Myocyte (in vitro differentiated cells): ENCODE data around the gene ZNF436. TPM values are rescaled to one million over a fixed set of nuclear protein-coding genes. Genes with fewer than 3 reads are reported as not detected.
A peak's percentile ranks its signal among the peaks of the same experiment; 100 is the strongest.

Source experiments
- DNase-seq: peaks from one replicate; pipeline ENCODE4 v3.0.0-alpha.2; 2012; ENCODE audit warnings: low read depth
- total RNA-seq: library from RNA; depleted of rRNA; stranded (reverse); fragments of >200 nt; gene quantifications from 2 replicates; pipeline ENCODE4 v1.2.3, GENCODE V29; 2014

ZNF436 gene
- total RNA-seq, 1 donor from 2014 or later = 17.3 TPM

- no peak for DNase-seq
Observed at GRCh38 chr1:23367451-23367790, 2.2 kb downstream of the ZNF436 start.

GRCh38 chr1:23366598-23366997, 3.0 kb downstream of the ZNF436 start:
- no peak for DNase-seq

- DNase-seq = no peak
Observed at GRCh38 chr1:23366146-23366545, 3.5 kb downstream of the ZNF436 start.

- DNase-seq = no peak
Observed at GRCh38 chr1:23362218-23362713, 7.4 kb downstream of the ZNF436 start.

- DNase-seq = no peak
Observed at GRCh38 chr1:23358310-23358875, 11.2 kb downstream of the ZNF436 start.

- peak; percentile 69 for DNase-seq
Observed at GRCh38 chr1:23357138-23357908, 12.3 kb downstream of the ZNF436 start.

GRCh38 chr1:23356471-23357137, 13.0 kb downstream of the ZNF436 start:
- no peak for DNase-seq

GRCh38 chr1:23354245-23354644, 15.4 kb downstream of the ZNF436 start:
- DNase-seq = no peak

GRCh38 chr1:23352096-23352695, 17.4 kb downstream of the ZNF436 start:
- peak; percentile 52 for DNase-seq

GRCh38 chr1:23345920-23346319, 23.7 kb downstream of the ZNF436 start:
- no peak for DNase-seq

GRCh38 chr1:23344987-23345472, 24.6 kb downstream of the ZNF436 start:
- DNase-seq = no peak

- DNase-seq = peak; percentile 100
Observed at GRCh38 chr1:23344111-23344986, 25.3 kb downstream of the ZNF436 start, which contains the start of gene HNRNPR. HNRNPR (minus strand) TSS chr1:23344284; CDS start chr1:23341008, 3,276 bp downstream.

GRCh38 chr1:23343221-23344110, 26.2 kb downstream of the ZNF436 start:
- peak; percentile 64 for DNase-seq

GRCh38 chr1:23341931-23342692, 27.5 kb downstream of the ZNF436 start:
- no peak for DNase-seq

GRCh38 chr1:23339632-23340031, 30.0 kb downstream of the ZNF436 start:
- no peak for DNase-seq

GRCh38 chr1:23337869-23338268, 31.8 kb downstream of the ZNF436 start:
- DNase-seq = no peak

- no peak for DNase-seq
Observed at GRCh38 chr1:23331713-23332112, 37.9 kb downstream of the ZNF436 start.

- no peak for DNase-seq
Observed at GRCh38 chr1:23330846-23331245, 38.8 kb downstream of the ZNF436 start.

GRCh38 chr1:23325393-23325792, 44.2 kb downstream of the ZNF436 start:
- no peak for DNase-seq
